GM18505 (cell line): ENCODE data around the gene EMC10.

Experiments used
- ATAC-seq: cut with Tn5 transposase; IDR thresholded peaks from one replicate; pipeline ENCODE4 v1.9.1; 2021; ENCODE audit not compliant: unreplicated experiment
- POLR2A ChIP-seq: IDR thresholded peaks from 4 replicates; pipeline ENCODE4 v1.6.1; 2011; ENCODE audit warnings: borderline replicate concordance; ENCODE audit not compliant: insufficient read depth, insufficient read length; ENCODE audit errors: extremely low read depth

EMC10 gene

GRCh38 chr19:50492303-50493052 lies 16.2 kb downstream of the EMC10 start:
- TF ChIP-seq POLR2A: no peak
- ATAC-seq: no peak

- ATAC-seq: no peak
- TF ChIP-seq POLR2A: no peak
Observed at GRCh38 chr19:50493171-50493570, 16.9 kb downstream of the EMC10 start.

- no peak for ATAC-seq
- TF ChIP-seq POLR2A: no peak
Observed at GRCh38 chr19:50494186-50495019, 18.1 kb downstream of the EMC10 start.

GRCh38 chr19:50495020-50495531 lies 18.8 kb downstream of the EMC10 start:
- ATAC-seq: no peak
- no peak for TF ChIP-seq POLR2A

- no peak for TF ChIP-seq POLR2A
- no peak for ATAC-seq
Observed at GRCh38 chr19:50496189-50497021, 20.1 kb downstream of the EMC10 start.

GRCh38 chr19:50497022-50497405 lies 20.7 kb downstream of the EMC10 start:
- ATAC-seq: no peak
- no peak for TF ChIP-seq POLR2A

- no peak for ATAC-seq
- no peak for TF ChIP-seq POLR2A
Observed at GRCh38 chr19:50498219-50499056, 22.1 kb downstream of the EMC10 start.

- ATAC-seq: no peak
- no peak for TF ChIP-seq POLR2A
Observed at GRCh38 chr19:50500060-50500752, 23.9 kb downstream of the EMC10 start.

GRCh38 chr19:50500753-50501151 lies 24.4 kb downstream of the EMC10 start:
- ATAC-seq: no peak

GRCh38 chr19:50501186-50501567 lies 24.9 kb downstream of the EMC10 start:
- no peak for ATAC-seq
- no peak for TF ChIP-seq POLR2A

More at GRCh38 chr19:50500753-50501151, 24.4 kb downstream of the EMC10 start:
- TF ChIP-seq POLR2A: no peak

GRCh38 chr19:50501568-50502475 lies 25.5 kb downstream of the EMC10 start:
- no peak for ATAC-seq

More at GRCh38 chr19:50501568-50502475, 25.5 kb downstream of the EMC10 start:
- no peak for TF ChIP-seq POLR2A
